Tibial nerve (tissue), 4 donors: ENCODE data around the gene FCER1G. TPM values are rescaled to one million over a fixed set of nuclear protein-coding genes. Genes with fewer than 3 reads are reported as not detected.
"Not testable (repeated sequence)": the region's sequence is repeated elsewhere in the genome, so short reads cannot be mapped to it uniquely, and the experiment has no call there.

Experiments
- DNase-seq, 2 donors: peaks; one replicate each; pipeline ENCODE4 v3.0.0-alpha.2; 2019; ENCODE audit warnings: low spot score in 2 of 2
- H3K27ac ChIP-seq, 4 donors: fragments of 200-600 bp; sonication (generic) in 3 of 4; one replicate each; pipeline ENCODE4 v1.5.1; 2017 to 2019; ENCODE audit warnings: mild to moderate bottlenecking in 1 of 4
- H3K27me3 ChIP-seq, 2 donors: fragments of 200-600 bp; sonication (generic) in 1 of 2; one replicate each; pipeline versions ENCODE4 v1.5.1 to v1.6.0; 2017 to 2019
- H3K36me3 ChIP-seq, 3 donors: fragments of 200-600 bp; sonication (generic); one replicate each; pipeline ENCODE4 v1.5.1; 2018 to 2019
- H3K4me1 ChIP-seq, 4 donors: fragments of 200-600 bp; sonication (generic) in 3 of 4; one replicate each; pipeline ENCODE4 v1.5.1; 2017 to 2019
- H3K4me3 ChIP-seq, 4 donors: fragments of 200-600 bp; sonication (generic) in 3 of 4; one replicate each; pipeline ENCODE4 v1.5.1; 2017 to 2019; ENCODE audit warnings: mild to moderate bottlenecking in 1 of 4, moderate library complexity in 1 of 4
- H3K9me3 ChIP-seq, 4 donors: fragments of 200-600 bp; sonication (generic) in 3 of 4; one replicate each; pipeline ENCODE4 v1.5.1; 2017 to 2019
- EP300 ChIP-seq, 2 donors: sonication (generic); formaldehyde crosslinking; IDR thresholded peaks; one replicate each; pipeline ENCODE4 v1.6.1; 2017; ENCODE audit warnings: antibody characterized with exemption in 2 of 2, mild to moderate bottlenecking in 1 of 2
- POLR2A ChIP-seq, 2 donors: fragments of 450-650 bp; IDR thresholded peaks; one replicate each; pipeline ENCODE4 v1.6.1; 2017; ENCODE audit warnings: antibody characterized with exemption in 2 of 2, mild to moderate bottlenecking in 2 of 2, moderate library complexity in 2 of 2
- WGBS, 2 donors: methylation state at CpG; one replicate each; pipeline ENCODE4 v1.1.5; 2018; 5-methylcytosine and 5-hydroxymethylcytosine counted together
- total RNA-seq, 4 donors: library from RNA; depleted of rRNA; stranded (reverse); fragments of >200 nt; gene quantifications; one replicate each; pipeline ENCODE4 v1.1.0, GENCODE V29; 2016
- TF ChIP-seq, protein P1 (sequence below), 5 experiments: fragments of 200-600 bp in 3 of 5; fragments of 450-650 bp in 2 of 5; sonication (generic) in 3 of 5; IDR thresholded peaks; one replicate each; pipeline ENCODE4 v1.5.1; 2016 to 2019; ENCODE audit warnings: antibody characterized with exemption in 5 of 5, mild to moderate bottlenecking in 3 of 5, moderate library complexity in 2 of 5

The FCER1G gene
- total RNA-seq, 4 donors from 2014 or later: 40.6 to 190 (median 50.9) TPM

DNA sequence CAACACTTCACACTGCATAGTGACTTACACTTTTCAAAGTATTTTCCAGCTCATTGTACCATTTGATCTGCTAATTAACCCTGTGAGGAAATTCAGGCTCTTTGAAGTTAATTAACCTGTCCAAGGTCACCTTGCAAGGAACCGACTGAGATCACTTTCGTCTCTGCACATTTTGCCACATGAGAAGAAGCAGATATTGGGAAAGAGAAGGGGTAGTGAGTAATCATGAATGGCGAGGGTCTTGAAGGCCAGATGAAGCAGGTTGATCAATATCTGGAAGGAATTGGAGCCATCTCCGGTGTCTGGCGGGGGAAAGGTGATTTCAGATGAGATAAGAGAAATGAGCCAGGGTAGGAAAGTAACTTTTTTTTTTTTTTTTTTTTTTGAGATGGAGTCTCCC lies 4.9 kb downstream of the FCER1G start:
- TF ChIP-seq, protein P1, sequence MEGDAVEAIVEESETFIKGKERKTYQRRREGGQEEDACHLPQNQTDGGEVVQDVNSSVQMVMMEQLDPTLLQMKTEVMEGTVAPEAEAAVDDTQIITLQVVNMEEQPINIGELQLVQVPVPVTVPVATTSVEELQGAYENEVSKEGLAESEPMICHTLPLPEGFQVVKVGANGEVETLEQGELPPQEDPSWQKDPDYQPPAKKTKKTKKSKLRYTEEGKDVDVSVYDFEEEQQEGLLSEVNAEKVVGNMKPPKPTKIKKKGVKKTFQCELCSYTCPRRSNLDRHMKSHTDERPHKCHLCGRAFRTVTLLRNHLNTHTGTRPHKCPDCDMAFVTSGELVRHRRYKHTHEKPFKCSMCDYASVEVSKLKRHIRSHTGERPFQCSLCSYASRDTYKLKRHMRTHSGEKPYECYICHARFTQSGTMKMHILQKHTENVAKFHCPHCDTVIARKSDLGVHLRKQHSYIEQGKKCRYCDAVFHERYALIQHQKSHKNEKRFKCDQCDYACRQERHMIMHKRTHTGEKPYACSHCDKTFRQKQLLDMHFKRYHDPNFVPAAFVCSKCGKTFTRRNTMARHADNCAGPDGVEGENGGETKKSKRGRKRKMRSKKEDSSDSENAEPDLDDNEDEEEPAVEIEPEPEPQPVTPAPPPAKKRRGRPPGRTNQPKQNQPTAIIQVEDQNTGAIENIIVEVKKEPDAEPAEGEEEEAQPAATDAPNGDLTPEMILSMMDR (IDR thresholded peaks at IDR 0.05): no peak
- TF ChIP-seq EP300 (IDR thresholded peaks at IDR 0.05) (no peak), POLR2A (IDR thresholded peaks at IDR 0.05) (no peak)
- Histone ChIP-seq H3K4me1 (peaks cover 0 to 16% (median 7%) of the 10 kb centered on the region in 4 donors), H3K27me3 (no peaks in the 10 kb centered on the region), H3K9me3 (no peaks in the 10 kb centered on the region), H3K27ac (no peak overlapping the region), H3K36me3 (peaks cover 0 to 5% (median 0%) of the 10 kb centered on the region in 3 donors), H3K4me3 (no peak overlapping the region)
- 81 to 90% methylated on average over 5 of the region's 5 CpGs for WGBS, 2 donors
- DNase-seq: no peak

DNA sequence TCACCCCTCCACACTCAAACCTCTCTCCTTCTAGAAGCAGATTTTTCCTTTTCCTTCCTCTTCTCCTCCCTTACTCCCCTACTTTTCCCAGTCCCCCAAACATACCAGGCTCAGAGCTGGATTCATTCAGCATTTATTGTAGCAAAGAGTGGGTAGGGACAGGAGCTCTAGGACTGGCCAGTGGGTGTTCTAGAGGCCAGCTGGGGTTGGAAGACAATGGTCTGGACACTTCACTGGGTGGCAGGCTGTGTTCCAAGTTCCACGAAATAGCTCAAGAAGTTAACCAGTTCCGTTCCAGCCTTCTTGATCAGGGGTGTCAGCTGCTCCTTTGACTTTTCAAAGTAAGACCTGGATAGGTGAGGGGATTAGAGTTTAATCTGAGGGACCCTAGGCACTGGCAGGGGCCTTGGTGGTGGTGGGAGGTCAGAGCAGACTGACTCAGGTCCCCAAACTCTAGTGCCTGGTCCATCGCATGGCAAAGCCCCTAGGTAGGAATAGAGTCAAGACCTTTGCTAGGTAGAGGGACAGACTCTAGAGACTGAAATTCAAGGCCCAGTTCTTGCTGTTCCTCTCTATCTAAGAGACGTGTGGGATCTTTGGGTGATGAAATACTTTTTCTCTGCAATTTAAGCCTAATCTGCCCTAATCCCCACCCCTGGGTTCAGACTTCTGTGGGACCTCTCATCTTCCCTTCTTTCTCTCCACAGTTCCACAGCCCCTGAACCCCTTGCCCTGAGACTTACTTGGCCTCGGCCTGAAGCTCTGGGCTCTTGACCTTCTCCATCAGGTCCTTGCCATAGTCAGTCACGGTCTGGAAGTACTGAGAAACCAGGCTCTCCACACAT lies 7.3 kb downstream of the FCER1G start:
- no peaks in the 10 kb centered on the region for H3K27me3 ChIP-seq
- H3K27ac ChIP-seq: no peak overlapping the region
- H3K36me3 ChIP-seq: no peaks in the 10 kb centered on the region
- WGBS, 2 donors: 66 to 68% methylated on average over 6 of the region's 6 CpGs
- no peak overlapping the region for H3K4me3 ChIP-seq
- H3K9me3 ChIP-seq: no peaks in the 10 kb centered on the region
- peaks cover 5 to 25% (median 19%) of the 10 kb centered on the region in 4 donors for H3K4me1 ChIP-seq
- no peak for DNase-seq
- TF ChIP-seq, protein P1 (IDR thresholded peaks at IDR 0.05): no peak

DNA sequence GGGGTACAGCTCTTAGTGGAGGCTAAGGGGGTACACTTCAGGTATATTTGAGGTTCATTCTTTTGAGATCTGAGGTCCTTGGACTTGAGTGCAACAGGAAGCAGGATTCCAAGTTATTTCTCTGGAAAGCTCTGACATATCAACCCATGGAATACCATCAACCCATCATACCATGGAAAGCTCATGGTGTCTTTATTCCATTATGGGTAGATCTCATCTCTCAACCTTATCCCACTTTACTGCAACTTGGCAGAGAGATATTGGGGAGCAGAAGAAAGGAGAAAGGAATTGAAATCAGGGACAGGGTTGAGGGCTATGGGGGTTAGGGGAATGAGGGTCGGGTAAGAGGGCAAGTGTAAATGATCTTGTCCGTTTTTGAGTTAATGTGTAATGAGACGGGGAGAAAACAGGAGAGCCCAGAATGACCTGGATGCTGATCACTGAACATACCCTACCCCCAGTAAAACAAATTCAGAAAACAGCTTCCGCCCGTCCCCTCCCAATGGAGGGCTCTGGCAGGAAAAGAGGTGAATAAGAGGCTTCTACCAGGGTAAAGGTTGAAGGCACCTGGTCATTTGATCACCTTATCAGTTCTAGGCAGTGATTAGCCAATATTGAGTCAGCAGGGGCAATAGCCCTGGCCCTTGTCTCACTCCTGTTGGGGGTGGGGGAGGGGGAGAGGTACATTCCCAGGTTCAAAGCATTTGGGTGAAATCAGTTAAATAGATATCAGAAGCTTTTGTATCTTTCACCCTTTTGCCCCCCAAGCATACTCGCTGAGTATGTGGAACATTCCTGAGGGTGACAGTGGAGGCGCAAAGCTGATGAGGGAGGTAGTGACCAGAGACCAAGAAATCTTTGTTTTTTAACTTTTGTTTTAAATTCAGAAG lies 9.0 kb downstream of the FCER1G start:
- TF ChIP-seq POLR2A (IDR thresholded peaks at IDR 0.05) (no peak), EP300 (IDR thresholded peaks at IDR 0.05) (no peak)
- TF ChIP-seq, protein P1 (IDR thresholded peaks at IDR 0.05): no peak
- Histone ChIP-seq H3K27me3 (no peaks in the 10 kb centered on the region), H3K4me3 (no peak overlapping the region), H3K9me3 (no peaks in the 10 kb centered on the region), H3K27ac (no peak overlapping the region), H3K4me1 (peaks cover 5 to 27% (median 18%) of the 10 kb centered on the region in 4 donors), H3K36me3 (peaks cover 0 to 11% (median 0%) of the 10 kb centered on the region in 3 donors)
- WGBS, 2 donors: 87 to 88% methylated on average over 7 of the region's 7 CpGs
- DNase-seq: no peak

DNA sequence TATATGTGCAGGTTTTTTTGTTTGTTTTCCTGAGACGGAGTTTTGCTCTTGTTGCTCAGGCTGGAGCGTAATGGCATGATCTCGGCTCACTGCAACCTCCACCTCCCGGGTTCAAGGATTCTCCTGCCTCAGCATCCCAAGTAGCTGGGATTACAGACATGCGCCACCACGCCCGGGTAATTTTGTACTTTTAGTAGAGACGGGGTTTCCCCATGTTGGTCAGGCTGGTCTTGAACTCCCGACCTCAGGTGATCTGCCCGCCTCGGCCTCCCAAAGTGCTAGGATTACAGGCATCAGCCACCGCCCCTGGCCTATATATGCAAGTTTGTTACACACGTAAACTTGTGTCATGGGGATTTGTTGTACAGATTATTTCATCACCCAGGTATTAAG lies 9.6 kb downstream of the FCER1G start:
- not testable (repeated sequence) for H3K27me3 ChIP-seq, H3K9me3 ChIP-seq, H3K4me3 ChIP-seq, DNase-seq
- 90% methylated on average over 13 of the region's 13 CpGs for WGBS, 2 donors
- Histone ChIP-seq H3K4me1 (peaks cover 5 to 27% (median 18%) of the 10 kb centered on the region in 4 donors), H3K36me3 (peaks cover 0 to 17% (median 0%) of the 10 kb centered on the region in 3 donors), H3K27ac (peak overlapping the region in 3 of 4 donors; percentile 59 to 87 (median 71))

DNA sequence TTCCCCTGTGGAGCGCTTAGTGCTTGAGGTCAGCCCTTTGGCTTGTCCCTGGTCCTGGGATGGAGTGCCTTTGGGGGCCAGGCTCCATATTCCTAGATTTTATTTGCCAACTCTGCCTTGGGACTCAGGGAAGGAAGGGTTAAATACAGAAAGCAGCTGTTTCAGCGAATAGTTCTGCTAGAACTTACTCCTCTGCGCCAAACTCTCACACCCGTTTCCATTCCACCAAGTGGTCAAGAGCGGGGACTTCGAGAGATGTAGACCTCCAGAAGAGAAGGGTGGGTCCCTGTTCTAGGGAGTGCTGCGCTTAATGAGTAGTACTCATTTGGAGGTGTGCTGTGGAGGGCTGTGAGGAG lies 10.1 kb downstream of the FCER1G start:
- peaks cover 0 to 22% (median 0%) of the 10 kb centered on the region in 3 donors for H3K36me3 ChIP-seq
- H3K4me3 ChIP-seq: peak overlapping the region in 3 of 4 donors; percentile 12 to 16 (median 13)
- WGBS, 2 donors: 38 to 48% methylated on average over 7 of the region's 7 CpGs
- peaks cover 5 to 27% (median 18%) of the 10 kb centered on the region in 4 donors for H3K4me1 ChIP-seq
- H3K27ac ChIP-seq: peak overlapping the region; percentile 50 to 87 (median 65)
- TF ChIP-seq POLR2A (IDR thresholded peaks at IDR 0.05) (no peak), EP300 (IDR thresholded peaks at IDR 0.05) (no peak)
- TF ChIP-seq, protein P1 (IDR thresholded peaks at IDR 0.05): no peak
- DNase-seq: no peak
- H3K27me3 ChIP-seq: no peaks in the 10 kb centered on the region
- no peaks in the 10 kb centered on the region for H3K9me3 ChIP-seq
